ENCODE data around the gene MAP3K10. TPM values are rescaled to one million over a fixed set of nuclear protein-coding genes. Genes with fewer than 3 reads are reported as not detected.
"Not testable (repeated sequence)": the region's sequence is repeated elsewhere in the genome, so short reads cannot be mapped to it uniquely, and the experiment has no call there.

MAP3K10 gene
- total RNA-seq: 16.8 and 21.9 TPM in 2 replicates

GRCh38 chr19:40190891-40191835, at the start of gene MAP3K10:
TSS of gene MAP3K10 (plus strand) at chr19:40191426. CDS start at chr19:40192032, 606 bp downstream.
- intact Hi-C loops (cut with micrococcal nuclease): loop anchor here (1.0 to 5.0 kb wide), 10 partner anchors 31 to 367 kb away; partner anchors contain the start of genes AKT2, DYRK1B, PSMC4 and SERTAD3

GRCh38 chr19:40141551-40141950, 49.7 kb upstream of the MAP3K10 start:
- intact Hi-C loops (cut with micrococcal nuclease): loop anchor here (5.0 to 10.0 kb wide), 3 partner anchors 146 to 383 kb away; partner anchors contain the start of gene AKT2

- intact Hi-C loops (cut with micrococcal nuclease): loop anchor here (1.0 to 10.0 kb wide), 6 partner anchors 22 to 381 kb away; partner anchors contain the start of genes AKT2 and ZNF780A
Measured at GRCh38 chr19:40143612-40144011, 47.6 kb upstream of the MAP3K10 start.

- intact Hi-C loops (cut with micrococcal nuclease): loop anchor here (1.0 to 10.0 kb wide), 6 partner anchors 21 to 381 kb away; partner anchors contain the start of genes AKT2 and ZNF780A
Measured at GRCh38 chr19:40144151-40144550, 47.1 kb upstream of the MAP3K10 start.

- intact Hi-C loops (cut with micrococcal nuclease): loop anchor here (1.0 to 10.0 kb wide), 7 partner anchors 20 to 380 kb away; partner anchors contain the start of genes AKT2, MAP3K10 and ZNF780A
Measured at GRCh38 chr19:40144947-40145748, 46.1 kb upstream of the MAP3K10 start.

- intact Hi-C loops (cut with micrococcal nuclease): loop anchor here (1.0 to 10.0 kb wide), 2 partner anchors 46 to 379 kb away; partner anchors contain the start of gene MAP3K10
Measured at GRCh38 chr19:40145749-40146029, 45.5 kb upstream of the MAP3K10 start.

GRCh38 chr19:40147338-40147692, 43.9 kb upstream of the MAP3K10 start:
- intact Hi-C loops (cut with micrococcal nuclease): loop anchor here (10.0 kb wide), 1 partner anchor 377 kb away; no protein-coding TSS in a partner anchor

- intact Hi-C loops (cut with micrococcal nuclease): loop anchor here (10.0 kb wide), 1 partner anchor 377 kb away; no protein-coding TSS in a partner anchor
Measured at GRCh38 chr19:40147693-40148347, 43.4 kb upstream of the MAP3K10 start.

GRCh38 chr19:40149501-40149900, 41.7 kb upstream of the MAP3K10 start:
- intact Hi-C loops (cut with micrococcal nuclease): loop anchor here (10.0 kb wide), 1 partner anchor 375 kb away; no protein-coding TSS in a partner anchor

- intact Hi-C loops (cut with micrococcal nuclease): no loop called here
Measured at GRCh38 chr19:40150170-40150569, 41.1 kb upstream of the MAP3K10 start.

GRCh38 chr19:40154121-40154680, 37.0 kb upstream of the MAP3K10 start:
- intact Hi-C loops (cut with micrococcal nuclease): no loop called here

GRCh38 chr19:40155749-40156265, 35.4 kb upstream of the MAP3K10 start:
- intact Hi-C loops (cut with micrococcal nuclease): no loop called here

- intact Hi-C loops (cut with micrococcal nuclease): no loop called here
Measured at GRCh38 chr19:40157059-40157458, 34.2 kb upstream of the MAP3K10 start.

GRCh38 chr19:40159744-40160143, 31.5 kb upstream of the MAP3K10 start:
- intact Hi-C loops (cut with micrococcal nuclease): no loop called here

GRCh38 chr19:40162104-40162503, 29.1 kb upstream of the MAP3K10 start:
- intact Hi-C loops (cut with micrococcal nuclease): no loop called here

GRCh38 chr19:40163541-40164129, 27.6 kb upstream of the MAP3K10 start:
- intact Hi-C loops (cut with micrococcal nuclease): loop anchor here (2.0 kb wide), 1 partner anchor 371 kb away; no protein-coding TSS in a partner anchor

- intact Hi-C loops (cut with micrococcal nuclease): loop anchor here (1.0 to 2.0 kb wide), 3 partner anchors 21 to 373 kb away; no protein-coding TSS in a partner anchor
Measured at GRCh38 chr19:40165362-40165937, 25.8 kb upstream of the MAP3K10 start.

- intact Hi-C loops (cut with micrococcal nuclease): not testable (repeated sequence)
Measured at GRCh38 chr19:40169482-40170302, 21.5 kb upstream of the MAP3K10 start.
